HEK293T (cell line): ENCODE data around the gene DUSP6.

Experiments used
- CTCF ChIA-PET: fragments of 350-600 bp; formaldehyde crosslinking; extraction: SDS; loops from one replicate; lab custom pipeline; 2021; ENCODE audit warnings: antibody characterized with exemption, inconsistent platforms; lab: Yijun Ruan, JAX
- POLR2A ChIA-PET: fragments of 350-600 bp; formaldehyde crosslinking; extraction: SDS; loops from one replicate; lab custom pipeline; 2020; ENCODE audit warnings: antibody characterized with exemption, inconsistent platforms; lab: Yijun Ruan, JAX
- DNase-seq: peaks from one replicate; pipeline ENCODE4 v3.0.0; 2012; ENCODE audit warnings: mixed read lengths; ENCODE audit errors: extremely low spot score
- ARNT ChIP-seq: fragments of 450-650 bp; IDR thresholded peaks from 2 replicates; pipeline ENCODE4 v1.6.1; 2017; ENCODE audit warnings: mild to moderate bottlenecking
- BHLHE40 ChIP-seq: fragments of 450-650 bp; IDR thresholded peaks from 2 replicates; pipeline ENCODE4 v1.6.1; 2016; ENCODE audit warnings: mild to moderate bottlenecking, moderate library complexity, borderline replicate concordance
- CTBP1 ChIP-seq: fragments of 450-650 bp; IDR thresholded peaks from 2 replicates; pipeline ENCODE4 v1.6.1; 2016; ENCODE audit warnings: borderline replicate concordance
- ELF4 ChIP-seq: fragments of 450-650 bp; IDR thresholded peaks from 2 replicates; pipeline ENCODE4 v1.6.1; 2017; ENCODE audit warnings: antibody characterized with exemption
- FOXA1 ChIP-seq: fragments of 450-650 bp; IDR thresholded peaks from 2 replicates; pipeline ENCODE4 v1.6.1; 2016; ENCODE audit warnings: mild to moderate bottlenecking
- FOXK2 ChIP-seq: fragments of 450-650 bp; IDR thresholded peaks from 2 replicates; pipeline ENCODE4 v1.6.1; 2016; ENCODE audit warnings: mild to moderate bottlenecking
- FOXM1 ChIP-seq: fragments of 450-650 bp; IDR thresholded peaks from 2 replicates; pipeline ENCODE4 v1.6.1; 2017; ENCODE audit warnings: mild to moderate bottlenecking, borderline replicate concordance
- HDGF ChIP-seq: fragments of 450-650 bp; IDR thresholded peaks from 2 replicates; pipeline ENCODE4 v1.6.1; 2017; ENCODE audit warnings: antibody characterized with exemption, borderline replicate concordance
- L3MBTL2 ChIP-seq: fragments of 450-650 bp; conservative IDR thresholded peaks from 2 replicates; pipeline ENCODE4 v1.6.1; 2016; ENCODE audit warnings: mild to moderate bottlenecking
- LEF1 ChIP-seq: fragments of 450-650 bp; IDR thresholded peaks from 2 replicates; pipeline ENCODE4 v1.6.1; 2017; ENCODE audit warnings: mild to moderate bottlenecking, borderline replicate concordance
- NFRKB ChIP-seq: fragments of 450-650 bp; IDR thresholded peaks from 2 replicates; pipeline ENCODE4 v1.6.1; 2016; ENCODE audit warnings: mild to moderate bottlenecking, moderate library complexity
- PKNOX1 ChIP-seq: fragments of 450-650 bp; IDR thresholded peaks from 2 replicates; pipeline ENCODE4 v1.6.1; 2016
- SP1 ChIP-seq: fragments of 450-650 bp; IDR thresholded peaks from 2 replicates; pipeline ENCODE4 v1.6.1; 2017
- SUZ12 ChIP-seq: fragments of 450-650 bp; IDR thresholded peaks from 2 replicates; pipeline ENCODE4 v1.6.1; 2016; ENCODE audit warnings: mild to moderate bottlenecking
- TARDBP ChIP-seq: fragments of 450-650 bp; IDR thresholded peaks from 2 replicates; pipeline ENCODE4 v1.6.1; 2016
- ZNF384 ChIP-seq: fragments of 450-650 bp; IDR thresholded peaks from 2 replicates; pipeline ENCODE4 v1.6.1; 2016

DUSP6 gene

DNA sequence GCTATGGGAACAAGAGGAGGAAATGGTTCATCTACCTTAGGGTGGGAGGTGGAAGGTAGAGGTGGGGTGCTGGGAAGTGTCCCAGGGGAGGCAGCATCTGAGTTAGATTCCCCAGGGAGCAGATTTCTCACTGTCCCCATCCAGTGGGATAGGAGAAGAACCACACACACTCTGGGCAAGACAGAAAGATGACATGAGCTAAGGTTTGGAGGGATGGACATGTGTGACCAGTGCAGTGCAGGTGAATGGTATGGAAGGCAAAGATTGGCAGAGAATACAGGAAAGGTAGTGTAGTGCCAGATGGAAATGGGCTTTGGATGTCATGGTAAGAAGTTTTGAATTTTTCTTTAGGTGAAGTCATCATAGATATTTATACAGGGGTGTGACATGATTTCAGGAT is 11.3 kb upstream of the DUSP6 start:
- ChIA-PET CTCF (no interaction called here), POLR2A (interaction anchor here (1.0 kb wide), 1 partner anchor 10 kb away, joined by 3 read pairs; no protein-coding TSS in a partner anchor)
- TF ChIP-seq BHLHE40 (no peak), ARNT (no peak), TARDBP (no peak), L3MBTL2 (no peak), ZNF384 (no peak), CTBP1 (no peak), FOXM1 (no peak), FOXK2 (no peak), ELF4 (no peak)
- DNase-seq: no peak

- ChIA-PET CTCF (no interaction called here), POLR2A (interaction anchor here (1.0 kb wide), 1 partner anchor 9 kb away, joined by 3 read pairs; no protein-coding TSS in a partner anchor)
- no peak for DNase-seq
- TF ChIP-seq NFRKB: no peak
- TF ChIP-seq LEF1: no peak
- no peak for TF ChIP-seq SP1
- no peak for TF ChIP-seq ZNF384
- no peak for TF ChIP-seq FOXK2
- no peak for TF ChIP-seq BHLHE40
- no peak for TF ChIP-seq PKNOX1
- no peak for TF ChIP-seq ARNT
- TF ChIP-seq HDGF: no peak
- no peak for TF ChIP-seq ELF4
- TF ChIP-seq FOXM1: no peak
- TF ChIP-seq SUZ12: no peak
- no peak for TF ChIP-seq CTBP1
- TF ChIP-seq L3MBTL2: no peak
These were observed 10.8 kb upstream of the DUSP6 start for GRCh38 chr12:89363084-89363483.

- CTCF ChIA-PET: interaction anchor here (0.7 kb wide), 1 partner anchor 92 kb away, joined by 3 read pairs; no protein-coding TSS in a partner anchor
- no peak for DNase-seq
- POLR2A ChIA-PET: no interaction called here
- no peak for TF ChIP-seq L3MBTL2
- TF ChIP-seq ZNF384: no peak
- TF ChIP-seq SUZ12: no peak
- no peak for TF ChIP-seq HDGF
- TF ChIP-seq CTBP1: no peak
- TF ChIP-seq TARDBP: no peak
- no peak for TF ChIP-seq ARNT
- no peak for TF ChIP-seq NFRKB
- TF ChIP-seq FOXA1: no peak
- TF ChIP-seq FOXM1: no peak
- no peak for TF ChIP-seq BHLHE40
- TF ChIP-seq PKNOX1: no peak
- no peak for TF ChIP-seq SP1
- no peak for TF ChIP-seq FOXK2
- TF ChIP-seq ELF4: no peak
- TF ChIP-seq LEF1: no peak
These were observed 7.3 kb upstream of the DUSP6 start for GRCh38 chr12:89359615-89360014.

DNA sequence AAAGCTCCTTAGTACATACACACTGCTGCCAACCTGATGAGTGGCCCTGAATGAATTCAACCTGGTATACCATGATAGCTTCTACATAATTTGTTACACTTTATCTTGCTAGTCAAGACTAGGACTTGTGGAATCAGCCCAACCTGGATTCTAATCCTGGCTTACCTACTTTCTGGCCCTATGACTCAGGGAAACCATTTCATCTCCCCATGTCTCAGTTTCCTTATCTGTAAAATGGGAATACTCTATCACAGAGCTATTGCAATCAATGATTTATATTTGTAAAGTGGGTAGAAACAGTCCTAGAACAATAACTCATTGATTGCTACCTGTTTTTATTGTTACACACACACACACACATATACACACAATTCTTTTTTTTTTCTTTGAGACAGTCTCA is 6.5 kb upstream of the DUSP6 start:
- TF ChIP-seq TARDBP: no peak
- no peak for TF ChIP-seq BHLHE40
- no peak for TF ChIP-seq FOXM1
- CTCF ChIA-PET: interaction anchor here (0.7 kb wide), 1 partner anchor 93 kb away, joined by 3 read pairs; no protein-coding TSS in a partner anchor
- no peak for DNase-seq
- POLR2A ChIA-PET: no interaction called here

DNA sequence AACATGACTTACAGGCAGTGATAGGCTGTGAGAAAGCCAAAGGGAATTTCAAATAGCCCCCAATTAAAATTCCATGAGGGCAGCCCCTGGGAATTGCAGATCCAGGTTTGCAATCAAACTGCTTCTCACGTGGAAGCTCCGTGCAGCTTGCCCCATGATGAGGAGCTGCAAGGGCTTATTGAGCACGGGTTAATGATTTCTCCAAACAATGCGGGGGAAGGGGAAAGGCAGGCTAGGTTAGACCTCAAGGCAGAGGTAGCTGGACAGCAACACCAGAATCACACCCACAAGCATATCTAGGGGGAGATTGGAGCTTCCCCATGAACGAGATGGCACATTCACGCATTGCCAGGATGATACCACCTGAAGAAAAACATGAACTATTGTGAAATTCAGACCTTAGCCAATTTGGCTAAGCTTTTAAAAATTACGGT is 5.0 kb upstream of the DUSP6 start:
- POLR2A ChIA-PET: no interaction called here
- no peak for DNase-seq
- CTCF ChIA-PET: interaction anchor here (0.7 kb wide), 1 partner anchor 644 kb away, joined by 4 read pairs; no protein-coding TSS in a partner anchor
- TF ChIP-seq SP1 (no peak), NFRKB (no peak), CTBP1 (no peak), LEF1 (no peak), FOXM1 (no peak), FOXK2 (no peak), ZNF384 (no peak), ELF4 (no peak), L3MBTL2 (no peak), BHLHE40 (no peak), FOXA1 (no peak), PKNOX1 (no peak), SUZ12 (no peak), TARDBP (no peak), HDGF (no peak), ARNT (no peak)

GRCh38 chr12:89356069-89356665 is 3.9 kb upstream of the DUSP6 start:
- CTCF ChIA-PET: no interaction called here
- DNase-seq: no peak
- POLR2A ChIA-PET: no interaction called here
- no peak for TF ChIP-seq L3MBTL2
